ENCODE results near the gene P2RY2.

The P2RY2 gene

DNA sequence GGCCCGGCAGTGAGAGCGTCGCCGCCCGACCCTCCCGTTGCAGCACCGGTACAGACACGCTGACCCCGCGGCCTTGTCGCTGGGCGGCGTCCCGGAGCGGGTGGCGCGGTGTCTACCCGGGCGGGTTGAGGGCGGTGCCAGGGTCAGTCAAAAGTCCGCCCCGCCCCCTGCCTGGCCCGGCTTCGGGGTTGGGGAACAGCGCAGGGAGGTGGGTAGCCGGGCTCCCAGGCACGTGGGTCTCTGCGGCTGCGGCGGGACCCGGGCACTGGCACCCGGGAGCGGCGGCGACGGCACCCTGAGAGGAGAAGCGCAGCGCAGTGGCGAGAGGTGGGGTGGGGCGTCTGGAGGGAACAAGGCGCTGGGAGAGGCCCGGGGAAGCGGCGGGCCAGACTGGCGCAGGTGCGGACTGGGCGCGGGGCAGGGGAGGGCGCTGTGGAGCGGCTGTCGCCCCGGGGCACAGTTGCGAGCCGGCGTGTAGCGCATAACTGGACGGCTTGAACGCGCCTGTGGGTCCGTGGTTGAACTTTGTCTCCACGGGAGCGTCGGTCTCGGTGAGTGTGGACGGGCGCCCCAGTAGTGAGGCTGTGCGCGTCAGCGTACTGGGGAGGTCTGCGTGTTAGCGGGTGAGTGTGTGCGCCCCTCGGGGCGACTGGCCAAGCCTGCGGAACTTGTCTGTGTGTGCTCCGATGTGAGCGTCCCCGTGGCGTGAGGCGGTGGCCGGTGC lies at the start of gene P2RY2:
Gene P2RY2 (plus strand): TSS at position 176 of the 724 bp plus-strand sequence. CDS start 15,879 bp downstream, outside the sequence.
- FAIRE-seq: no peak
- DNase-seq (ENCODE audit: extremely low spot score, insufficient read length, low read depth): no peak

DNA sequence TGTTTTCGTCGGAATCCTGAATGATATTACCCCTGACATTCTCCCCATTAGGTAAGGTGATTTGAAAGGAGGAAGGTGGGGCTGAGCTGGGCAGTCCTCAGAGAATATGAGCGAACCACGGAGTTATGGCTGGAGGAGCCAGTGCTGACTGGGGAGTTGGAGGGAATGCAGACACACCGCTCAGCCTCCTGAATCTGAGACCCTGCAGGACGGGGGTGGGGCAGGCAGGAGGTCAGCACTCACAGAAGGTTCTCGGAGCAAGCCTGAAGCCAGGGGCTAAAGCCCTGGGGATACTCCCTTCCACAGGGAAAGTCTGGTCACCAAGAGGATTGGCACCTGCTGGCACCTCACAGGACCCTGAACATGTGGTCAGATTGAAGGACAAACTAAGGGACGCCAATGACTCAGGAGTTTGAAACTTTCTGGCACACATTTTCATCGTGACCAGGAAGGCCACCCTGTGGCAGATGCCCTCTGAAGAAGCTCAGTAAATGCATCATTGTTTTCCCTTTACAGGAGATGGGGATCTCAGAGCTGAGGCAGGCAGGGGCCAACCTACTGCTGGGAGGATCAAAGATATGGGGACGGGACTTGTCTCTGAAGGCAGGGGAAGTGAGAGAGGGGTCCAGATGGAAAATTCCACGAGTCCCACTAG lies 49.0 kb upstream of the P2RY2 start:
- DNase-seq (ENCODE audit: extremely low spot score, insufficient read length, low read depth) (no peak), FAIRE-seq (no peak)

DNA sequence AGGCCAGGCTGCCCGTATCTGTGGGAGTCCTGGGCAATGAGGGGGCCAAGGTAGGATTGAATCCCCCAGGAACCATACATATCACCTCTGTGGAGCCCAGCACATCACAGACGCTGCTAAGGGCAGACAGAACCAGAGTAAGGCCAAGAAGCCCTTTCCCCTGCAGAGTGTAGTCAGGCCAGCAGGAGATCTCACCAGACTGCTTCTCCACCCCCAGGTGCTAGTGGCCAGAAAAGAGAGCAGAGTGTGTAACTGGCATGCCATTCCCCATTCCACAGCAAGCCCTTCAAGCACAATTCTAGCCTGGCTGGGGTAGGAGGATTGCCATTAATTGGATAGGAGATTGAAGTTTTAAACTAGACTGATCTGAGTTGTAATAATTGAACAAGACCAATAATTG lies 47.9 kb upstream of the P2RY2 start:
- DNase-seq (ENCODE audit: extremely low spot score, insufficient read length, low read depth): no peak
- no peak for FAIRE-seq

DNA sequence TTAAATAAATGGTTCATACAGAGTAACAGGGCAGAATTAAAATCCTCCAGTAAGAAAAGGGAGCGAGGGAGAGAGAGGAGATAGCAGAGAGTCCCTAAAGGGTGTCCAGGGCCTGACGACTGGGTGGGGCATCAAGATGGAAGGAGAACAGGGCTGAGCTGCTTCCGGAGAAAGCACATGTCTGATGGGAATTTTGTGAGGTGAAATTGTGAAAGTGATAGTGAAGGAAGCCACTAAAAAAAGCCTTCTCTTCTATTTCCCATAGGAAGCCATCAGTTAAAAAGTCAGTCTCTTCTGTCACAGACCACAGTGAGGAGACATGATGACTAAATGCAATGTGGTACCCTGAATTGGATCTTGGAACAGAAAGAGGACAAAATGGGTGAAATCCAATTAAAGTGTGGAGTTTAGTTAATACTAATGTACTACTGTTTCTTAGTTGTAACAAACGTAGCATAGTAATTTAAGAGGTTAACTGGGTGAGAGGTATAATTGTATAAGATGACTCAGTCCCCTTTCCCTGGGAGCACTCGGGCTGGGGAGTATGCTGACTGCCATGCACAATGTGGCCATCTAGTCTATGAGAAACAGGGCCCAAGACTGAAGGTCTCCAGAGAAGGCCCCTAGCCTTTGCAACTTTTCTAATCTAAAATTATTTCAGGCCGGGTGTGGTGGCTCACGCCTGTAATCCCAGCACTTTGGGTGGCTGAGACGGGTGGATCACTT lies 46.5 kb upstream of the P2RY2 start:
- DNase-seq (ENCODE audit: extremely low spot score, insufficient read length, low read depth) (no peak), FAIRE-seq (no peak)

DNA sequence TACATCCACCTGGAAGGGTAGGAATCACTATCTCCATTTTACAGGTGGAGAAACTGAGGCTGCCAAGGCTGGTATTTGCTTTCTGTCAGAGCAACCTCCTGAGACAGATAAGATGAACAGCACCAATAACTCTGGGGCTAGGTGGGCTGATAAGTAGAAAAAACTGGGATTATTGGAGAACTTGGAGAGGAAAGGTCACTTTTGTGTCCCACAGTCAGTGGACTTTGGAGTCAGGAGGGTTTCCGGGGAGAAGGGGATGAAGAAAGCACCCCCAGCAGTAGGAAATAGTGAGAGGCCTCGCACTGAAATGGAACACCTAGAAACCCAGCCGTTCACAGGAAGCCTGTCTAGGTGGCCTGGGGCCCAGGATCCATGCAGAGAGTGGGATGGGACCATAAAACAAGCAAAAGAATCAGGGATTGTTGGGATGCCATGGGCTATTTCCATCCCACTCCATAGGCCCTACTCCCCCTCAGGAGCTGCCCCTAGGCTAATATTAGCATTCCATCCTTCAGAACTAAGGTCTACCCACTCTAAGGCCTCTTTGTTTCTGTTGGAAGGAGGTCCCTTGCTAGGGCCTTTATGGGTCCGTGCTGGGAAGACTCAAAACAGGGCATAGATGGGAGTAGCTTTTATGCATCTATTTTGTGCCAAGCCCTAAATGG lies 45.0 kb upstream of the P2RY2 start:
- no peak for FAIRE-seq
- DNase-seq (ENCODE audit: extremely low spot score, insufficient read length, low read depth): no peak

DNA sequence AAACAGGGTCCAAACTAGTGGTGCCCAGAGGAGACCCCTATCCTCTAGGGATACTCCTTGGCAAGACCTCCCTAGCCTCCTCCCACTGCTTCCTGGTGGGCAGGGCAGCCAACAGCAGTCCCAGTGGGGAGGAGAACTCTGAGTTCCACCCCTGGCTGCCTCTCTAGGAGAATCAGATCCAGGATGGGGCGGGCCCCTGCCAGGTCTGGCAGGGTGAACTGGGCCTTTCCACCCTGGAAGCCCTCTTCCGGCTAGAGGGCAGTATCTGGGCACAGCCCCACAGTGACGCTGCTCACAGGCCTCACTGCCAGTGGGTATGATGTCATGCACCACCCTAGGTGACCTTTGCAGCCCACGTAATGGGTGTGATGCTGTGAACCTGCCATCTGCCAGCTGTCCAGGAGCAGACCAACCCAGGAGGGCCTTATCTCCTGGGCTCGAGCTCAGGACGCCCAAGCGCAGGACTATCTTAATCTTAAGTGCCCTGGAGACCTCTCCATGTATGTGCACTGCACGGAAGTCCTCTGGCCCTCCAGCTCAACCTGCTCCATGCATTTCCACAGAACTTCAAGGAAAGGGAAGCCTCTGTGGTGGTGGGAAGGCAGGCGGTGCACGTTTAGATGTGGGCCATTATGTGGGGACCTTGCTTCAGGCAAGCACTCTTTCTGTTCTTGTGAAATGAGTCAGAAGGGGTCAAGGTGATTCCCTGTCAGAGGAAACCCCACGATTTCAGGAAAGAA lies 44.2 kb upstream of the P2RY2 start:
- FAIRE-seq (peak; percentile 38), DNase-seq (ENCODE audit: extremely low spot score, insufficient read length, low read depth) (no peak)

DNA sequence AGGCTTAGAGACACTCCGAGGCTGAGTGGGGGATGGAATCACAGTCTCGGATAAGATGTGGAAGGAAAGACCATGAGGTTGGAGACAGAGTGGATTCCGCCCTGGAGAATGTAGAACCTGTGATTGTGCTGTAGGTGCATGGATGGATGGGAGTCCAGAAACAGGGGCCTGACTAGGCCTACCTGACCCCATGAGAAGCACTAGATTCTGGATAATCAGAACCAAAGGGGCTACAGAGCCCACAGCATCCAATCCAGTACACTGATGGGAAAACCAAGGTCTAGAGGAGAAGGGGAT lies 43.6 kb upstream of the P2RY2 start:
- DNase-seq (ENCODE audit: extremely low spot score, insufficient read length, low read depth) (no peak), FAIRE-seq (no peak)

DNA sequence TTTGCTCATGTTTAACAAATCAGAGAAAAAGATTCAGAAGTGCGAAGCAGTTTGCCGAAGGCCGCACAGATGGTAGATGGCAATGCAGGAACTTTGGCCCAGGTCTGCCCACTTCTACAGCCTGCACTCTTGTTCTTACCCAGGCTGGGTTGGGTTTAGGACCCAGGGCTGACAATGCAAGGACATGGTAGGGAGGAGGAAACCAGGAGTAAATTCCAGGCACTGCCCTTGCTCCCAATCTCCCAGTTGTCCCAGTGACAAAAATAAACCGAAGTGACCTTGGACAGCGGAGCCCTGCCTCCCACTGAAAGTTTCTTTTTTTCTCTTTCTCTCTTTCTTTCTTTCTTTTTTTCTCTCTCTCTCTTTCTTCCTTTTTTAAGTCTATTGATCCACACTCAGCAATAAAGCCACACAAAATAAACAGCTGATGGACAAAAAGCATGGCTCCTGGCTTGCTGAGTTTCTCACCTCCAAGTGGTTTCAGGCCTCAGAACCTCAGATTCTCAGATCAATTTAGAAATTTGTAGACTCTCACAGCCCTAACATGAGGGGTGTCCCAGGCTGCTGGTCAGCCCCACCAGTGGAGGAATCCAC lies 42.4 kb upstream of the P2RY2 start:
- no peak for FAIRE-seq
- DNase-seq (ENCODE audit: extremely low spot score, insufficient read length, low read depth): no peak

DNA sequence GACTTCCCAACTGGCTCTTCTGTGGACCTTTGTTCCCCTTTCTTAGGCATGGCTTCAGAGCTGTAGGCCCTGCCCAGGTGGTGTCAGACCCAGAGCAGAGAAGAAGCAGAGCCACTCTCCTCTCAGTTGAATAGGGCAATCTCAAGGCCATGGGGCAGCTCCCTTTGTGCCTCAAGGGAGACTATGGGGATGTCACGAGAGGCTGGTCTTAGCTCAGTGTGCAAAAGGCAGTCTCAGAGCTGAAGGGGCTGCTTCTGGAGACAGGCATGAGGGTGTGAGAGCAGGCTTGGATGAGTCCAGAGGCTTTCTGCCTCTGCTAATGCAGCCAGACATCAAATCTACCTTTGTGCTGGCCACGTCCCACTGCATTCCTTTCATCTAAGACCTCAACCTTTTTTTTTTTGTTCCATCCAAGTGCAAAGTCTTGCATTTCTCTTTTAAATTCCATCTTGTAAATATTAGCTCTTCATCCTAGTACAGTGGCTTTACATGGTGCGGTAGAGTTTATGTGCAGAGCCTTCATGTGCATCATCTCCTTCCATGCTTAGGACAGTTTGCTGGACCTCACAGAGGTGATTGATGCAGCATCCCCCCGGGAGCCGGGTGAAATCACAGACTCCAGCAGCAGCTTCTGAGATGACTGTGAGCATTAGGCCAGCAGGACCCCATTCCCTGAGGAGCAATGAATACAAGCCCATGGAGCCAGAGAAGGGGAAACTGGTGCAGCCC lies 41.8 kb upstream of the P2RY2 start:
- no peak for DNase-seq (ENCODE audit: extremely low spot score, insufficient read length, low read depth)
- no peak for FAIRE-seq

DNA sequence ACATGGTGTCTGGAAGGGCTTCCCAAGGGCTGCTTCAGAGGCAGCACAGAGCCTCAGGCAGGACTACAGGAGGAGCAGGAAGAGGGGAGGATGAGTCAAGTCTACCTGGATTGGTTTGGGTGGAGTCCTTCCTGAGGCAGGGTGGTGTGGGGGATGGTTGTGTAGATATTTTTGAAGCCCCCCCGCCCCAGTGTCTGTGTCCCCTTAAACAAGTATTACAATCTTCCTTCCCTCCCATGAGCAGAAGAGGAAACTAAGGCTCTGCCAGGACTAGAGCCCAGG lies 41.3 kb upstream of the P2RY2 start:
- DNase-seq (ENCODE audit: extremely low spot score, insufficient read length, low read depth) (no peak), FAIRE-seq (no peak)

DNA sequence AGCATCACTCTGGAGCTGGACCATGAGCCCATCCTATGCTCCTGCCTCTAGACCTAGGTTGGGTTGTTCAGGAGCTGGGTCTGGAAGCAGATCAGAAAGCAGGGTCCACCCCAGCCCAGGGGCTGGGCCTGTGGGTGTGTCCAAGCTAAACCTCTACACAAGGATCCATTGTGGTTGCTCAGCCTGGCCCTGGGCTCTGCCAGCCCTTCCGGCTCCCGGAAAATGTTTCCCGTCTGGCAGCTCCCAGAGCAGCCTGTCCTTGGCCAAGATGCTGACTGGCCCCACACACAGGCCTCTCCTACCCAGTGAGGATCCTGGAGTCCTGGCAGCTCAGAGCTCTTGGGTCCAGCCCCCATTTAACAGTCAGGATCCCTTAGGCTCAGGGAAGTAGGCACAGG lies 40.7 kb upstream of the P2RY2 start:
- DNase-seq (ENCODE audit: extremely low spot score, insufficient read length, low read depth) (no peak), FAIRE-seq (no peak)

DNA sequence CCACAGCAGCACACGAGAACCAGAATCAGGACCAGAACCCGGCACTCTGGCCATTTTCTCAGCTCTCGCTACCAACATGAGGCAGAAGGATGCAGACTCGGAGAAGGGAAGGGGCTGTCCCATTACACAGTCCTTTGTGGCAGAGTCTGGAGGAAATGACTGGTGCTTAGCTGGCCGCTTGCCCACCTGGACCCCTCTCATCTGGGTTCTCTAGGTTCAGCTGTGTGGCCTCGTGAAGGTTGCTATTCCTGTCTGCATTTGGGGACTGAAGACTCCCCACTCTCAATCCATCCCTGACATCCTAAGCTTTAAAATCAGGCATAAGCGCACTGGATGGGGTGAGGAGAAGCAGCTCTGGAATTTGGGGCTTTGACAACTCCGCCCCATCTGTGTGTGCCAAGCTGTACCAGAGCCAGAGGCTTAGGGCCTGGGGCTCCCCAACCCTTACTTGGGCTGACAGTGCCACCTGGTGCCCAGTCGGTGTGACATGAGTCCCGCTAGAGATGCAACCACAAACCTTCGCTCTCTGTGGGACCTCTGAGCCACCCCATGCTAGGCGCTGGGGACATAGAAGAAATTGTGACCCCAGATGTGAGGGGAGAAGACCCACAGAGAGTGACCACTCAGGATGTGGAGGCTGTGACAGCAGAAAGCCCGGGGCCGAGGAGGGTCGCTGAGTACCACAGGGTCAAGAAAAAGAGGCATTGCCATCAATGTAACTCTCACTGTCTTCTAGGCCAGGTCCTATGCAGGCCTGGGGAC lies 40.1 kb upstream of the P2RY2 start:
- FAIRE-seq (peak; percentile 89), DNase-seq (ENCODE audit: extremely low spot score, insufficient read length, low read depth) (peak; percentile 91)

DNA sequence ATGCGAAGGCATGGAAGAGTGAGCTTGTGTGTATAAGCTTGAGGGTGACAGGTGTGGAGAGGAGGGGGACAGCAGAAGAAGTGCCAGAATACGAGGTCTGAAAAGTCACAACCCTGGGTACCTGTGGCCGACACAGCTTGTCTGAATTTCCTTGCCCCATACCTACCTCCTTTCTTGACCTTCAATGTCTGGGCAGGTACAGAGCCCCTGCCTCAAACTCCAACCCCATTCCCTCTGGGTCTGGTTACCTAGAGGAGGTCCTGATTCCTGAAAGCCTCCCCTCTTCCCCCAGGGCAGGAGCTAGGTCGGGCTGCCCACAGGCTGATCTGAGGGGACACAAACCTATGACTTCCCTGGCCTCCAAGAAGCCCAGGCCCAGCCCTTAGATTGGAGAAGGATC lies 39.4 kb upstream of the P2RY2 start:
- DNase-seq (ENCODE audit: extremely low spot score, insufficient read length, low read depth): no peak
- no peak for FAIRE-seq

DNA sequence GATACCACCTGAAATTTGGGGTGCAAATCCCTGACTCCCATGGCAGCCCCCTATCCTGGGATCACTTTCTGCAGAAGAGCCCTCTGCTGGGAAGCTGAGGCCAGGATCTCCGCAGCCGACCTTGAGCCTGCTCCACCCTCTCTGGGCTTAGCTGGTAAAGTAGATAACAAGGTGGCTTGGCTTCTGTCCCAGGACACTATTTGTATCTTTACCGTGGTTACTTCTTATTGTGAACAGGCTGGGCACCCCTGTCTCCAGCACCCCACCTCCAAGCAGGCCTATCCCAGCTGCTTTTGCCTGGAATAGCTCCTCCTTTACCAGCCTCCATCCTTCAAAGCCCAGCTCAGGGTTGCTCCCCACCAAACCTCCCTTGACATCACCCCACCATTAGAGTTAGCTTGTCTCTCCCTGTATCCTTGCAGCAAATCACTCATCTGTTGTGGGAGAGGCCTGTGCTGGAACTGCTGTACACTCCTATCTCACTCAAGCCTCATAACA lies 35.2 kb upstream of the P2RY2 start:
- DNase-seq (ENCODE audit: extremely low spot score, insufficient read length, low read depth): no peak
- FAIRE-seq: no peak

DNA sequence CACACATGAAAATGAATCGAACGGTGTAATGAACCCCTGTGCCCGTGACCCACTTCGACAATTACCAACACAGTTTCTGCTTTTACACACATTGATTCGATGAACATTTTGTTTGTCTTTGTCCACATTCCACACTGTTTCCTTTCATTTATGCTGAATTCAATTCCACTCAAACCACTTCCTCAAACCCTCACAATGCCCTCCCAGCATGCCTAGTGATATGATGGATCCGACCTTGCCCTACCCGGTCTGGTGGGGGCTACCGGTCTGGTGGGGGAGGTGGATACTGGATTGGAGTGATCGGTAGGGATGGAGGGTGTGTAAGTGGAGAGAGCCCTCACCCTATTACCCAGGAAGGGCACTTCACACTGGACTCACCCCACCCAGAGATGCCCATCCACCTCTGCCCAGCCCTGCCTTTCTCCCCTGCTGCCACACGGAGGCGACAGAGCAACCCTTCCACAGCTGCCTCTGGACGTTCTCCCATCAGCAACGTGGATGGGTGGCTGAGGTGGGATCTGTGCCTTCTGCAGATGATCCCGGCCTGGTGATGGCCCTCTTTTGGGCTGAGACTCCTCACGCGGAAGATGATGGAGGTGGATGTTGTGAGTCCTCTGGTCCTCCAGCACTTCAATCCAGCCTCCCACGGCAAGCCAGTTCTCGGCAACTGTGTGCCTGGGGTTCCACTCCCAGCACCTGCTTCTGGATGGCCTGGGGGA lies 33.0 kb upstream of the P2RY2 start:
- FAIRE-seq: peak; percentile 57
- DNase-seq (ENCODE audit: extremely low spot score, insufficient read length, low read depth): no peak

DNA sequence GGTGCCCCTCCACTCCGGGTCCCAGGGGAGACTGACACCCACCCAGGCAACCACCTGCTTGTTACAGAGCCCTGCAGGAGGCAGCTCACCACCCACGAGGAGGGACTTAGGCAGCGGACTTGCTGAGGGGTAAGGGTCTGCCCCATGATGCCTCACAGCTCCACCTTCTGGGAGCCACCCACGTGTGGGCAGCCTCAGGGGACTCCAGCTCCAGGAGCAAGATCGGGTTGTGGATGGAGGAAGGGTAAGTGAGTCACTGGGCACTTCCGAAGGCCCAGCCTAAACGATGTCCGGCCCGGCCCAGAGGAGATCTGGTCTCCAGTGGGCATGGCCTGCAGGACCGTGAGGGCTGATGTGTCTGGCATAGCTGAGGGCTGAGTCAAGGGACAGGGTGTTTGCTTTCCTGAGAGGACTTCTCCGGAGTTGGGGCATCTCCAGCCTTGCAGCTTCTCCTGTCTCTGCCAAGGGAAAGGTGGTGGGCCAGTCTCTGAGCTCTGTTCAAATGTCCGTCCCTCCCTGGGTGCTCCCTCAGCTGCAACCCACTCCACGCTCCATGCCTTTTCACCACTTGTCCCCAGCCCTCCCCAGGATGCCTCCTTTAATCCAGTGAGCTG lies 32.3 kb upstream of the P2RY2 start:
- DNase-seq (ENCODE audit: extremely low spot score, insufficient read length, low read depth) (no peak), FAIRE-seq (no peak)

DNA sequence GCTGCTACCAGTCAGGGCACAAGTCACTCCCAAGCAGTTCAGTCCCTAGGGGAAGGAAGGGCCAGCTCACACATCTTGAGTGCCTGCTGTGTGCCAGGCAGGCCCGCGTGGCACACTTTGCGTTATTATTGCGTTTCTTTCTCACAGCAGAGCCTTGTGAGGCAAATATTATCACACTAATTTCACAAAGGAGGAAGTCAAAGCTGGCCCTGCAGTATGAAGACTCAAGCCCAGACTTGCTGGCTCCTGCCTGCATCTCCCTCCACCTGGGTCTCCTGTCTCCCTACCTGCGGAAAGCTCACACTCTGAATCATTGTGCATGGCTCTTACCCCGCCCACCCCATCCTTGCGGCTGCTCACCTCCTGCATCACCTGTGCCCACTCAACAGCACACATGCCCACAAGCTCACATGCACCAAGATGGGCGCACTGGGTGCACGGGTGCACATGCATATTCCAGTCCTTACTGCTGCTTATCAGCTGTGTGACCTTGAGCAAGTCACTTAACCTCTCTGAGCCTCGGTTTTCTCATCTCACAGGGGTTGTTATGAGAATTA lies 31.7 kb upstream of the P2RY2 start:
- no peak for FAIRE-seq
- no peak for DNase-seq (ENCODE audit: extremely low spot score, insufficient read length, low read depth)

All from GM18507 (cell line).